Right lobe of liver (tissue), 6 donors: Measurements from ENCODE around the gene ECE1. TPM values are rescaled to one million over a fixed set of nuclear protein-coding genes. Genes with fewer than 3 reads are reported as not detected.

ENCODE experiments used
- ATAC-seq, 4 donors: fragments of 200-7000 bp; cut with Tn5 transposase; one replicate each; pipeline ENCODE4 v1.9.1; 2020; ENCODE audit warnings: mild to moderate bottlenecking in 4 of 4, moderate library complexity in 4 of 4
- DNase-seq, 3 donors: peaks; one replicate each; pipeline ENCODE4 v3.0.0-alpha.2; 2020
- H3K27ac ChIP-seq, 3 donors: fragments of 200-600 bp; one replicate each; pipeline ENCODE4 v1.8.0; 2022
- H3K27me3 ChIP-seq, 2 donors: fragments of 200-600 bp; one replicate each; pipeline ENCODE4 v1.8.0; 2022
- H3K36me3 ChIP-seq, 4 donors: fragments of 200-600 bp; sonication (generic) in 1 of 4; one replicate each; pipeline versions ENCODE4 v1.5.1 to v1.8.0; 2017 to 2022; ENCODE audit warnings: control low read depth in 1 of 4
- H3K4me1 ChIP-seq, 4 donors: fragments of 200-600 bp; sonication (generic) in 1 of 4; one replicate each; pipeline versions ENCODE4 v1.5.1 to v1.8.0; 2017 to 2022; ENCODE audit warnings: control low read depth in 1 of 4
- H3K4me3 ChIP-seq, 3 donors: fragments of 200-600 bp; one replicate each; pipeline ENCODE4 v1.8.0; 2022
- H3K9me3 ChIP-seq, 4 donors: fragments of 200-600 bp; sonication (generic) in 1 of 4; one replicate each; pipeline versions ENCODE4 v1.5.1 to v1.8.0; 2017 to 2022; ENCODE audit warnings: control low read depth in 1 of 4
- POLR2A ChIP-seq: fragments of 450-650 bp; IDR thresholded peaks from one replicate; pipeline ENCODE4 v1.6.1; 2017; ENCODE audit warnings: antibody characterized with exemption, mild to moderate bottlenecking
- WGBS: methylation state at CpG from one replicate; pipeline ENCODE4 v1.1.6; 2018; ENCODE audit warnings: low coverage, low lambda C conversion rate; ENCODE audit not compliant: insufficient coverage; ENCODE audit errors: missing lambda C conversion rate; 5-methylcytosine and 5-hydroxymethylcytosine counted together
- intact Hi-C, 2 donors: fragments of 100-400 bp; cut with DNase I; formaldehyde crosslinking; loops; one replicate each; pipeline versions ENCODE4 v1.11.2 to v1.14.1; 2022
- total RNA-seq, 6 experiments: library from RNA; depleted of rRNA in 2 of 6; stranded (reverse); fragments of >200 nt in 2 of 6; fragmentation: NEBNext Ultra II Directional in 3 of 6; extraction: Animal tissue kit (Norgen Biotek cat#: 25700) in 3 of 6; gene quantifications; one replicate each; pipeline versions ENCODE4 v1.1.0 to v1.2.4, GENCODE V29; 2016 to 2023
- TF ChIP-seq, protein P1 (sequence below), 4 donors: fragments of 200-600 bp in 3 of 4; fragments of 450-650 bp in 1 of 4; IDR thresholded peaks; one replicate each; pipeline versions ENCODE4 v1.5.1 to v1.8.0; 2016 to 2022; ENCODE audit warnings: antibody characterized with exemption in 4 of 4, mild to moderate bottlenecking in 2 of 4
- donor health status: DM: no; HTN: yes; CAD: no.
- donor health status: DM: no; HTN: no; CAD: no.
- donor health status: DM: no; HTN: no; CAD: no.
- donor health status: DM: no; HTN: yes; CAD: no.
- donor health status: DM: no; HTN: yes; CAD: no.

ECE1 gene
- total RNA-seq, 6 experiments from 2014 or later, result 39.7 to 61.3 (median 43.8) TPM

- 60% methylated on average over 4 of the region's 4 CpGs for WGBS
- DNase-seq, result no peak
- Histone ChIP-seq H3K4me3 (no peak overlapping the region), H3K27ac (no peak overlapping the region), H3K9me3 (no peaks in the 10 kb centered on the region), H3K4me1 (peaks cover 0 to 34% (median 17%) of the 10 kb centered on the region in 4 donors), H3K27me3 (no peaks in the 10 kb centered on the region), H3K36me3 (peaks cover 0 to 10% (median 0%) of the 10 kb centered on the region in 4 donors)
- TF ChIP-seq POLR2A, result no peak
- TF ChIP-seq, protein P1, sequence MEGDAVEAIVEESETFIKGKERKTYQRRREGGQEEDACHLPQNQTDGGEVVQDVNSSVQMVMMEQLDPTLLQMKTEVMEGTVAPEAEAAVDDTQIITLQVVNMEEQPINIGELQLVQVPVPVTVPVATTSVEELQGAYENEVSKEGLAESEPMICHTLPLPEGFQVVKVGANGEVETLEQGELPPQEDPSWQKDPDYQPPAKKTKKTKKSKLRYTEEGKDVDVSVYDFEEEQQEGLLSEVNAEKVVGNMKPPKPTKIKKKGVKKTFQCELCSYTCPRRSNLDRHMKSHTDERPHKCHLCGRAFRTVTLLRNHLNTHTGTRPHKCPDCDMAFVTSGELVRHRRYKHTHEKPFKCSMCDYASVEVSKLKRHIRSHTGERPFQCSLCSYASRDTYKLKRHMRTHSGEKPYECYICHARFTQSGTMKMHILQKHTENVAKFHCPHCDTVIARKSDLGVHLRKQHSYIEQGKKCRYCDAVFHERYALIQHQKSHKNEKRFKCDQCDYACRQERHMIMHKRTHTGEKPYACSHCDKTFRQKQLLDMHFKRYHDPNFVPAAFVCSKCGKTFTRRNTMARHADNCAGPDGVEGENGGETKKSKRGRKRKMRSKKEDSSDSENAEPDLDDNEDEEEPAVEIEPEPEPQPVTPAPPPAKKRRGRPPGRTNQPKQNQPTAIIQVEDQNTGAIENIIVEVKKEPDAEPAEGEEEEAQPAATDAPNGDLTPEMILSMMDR (IDR thresholded peaks at IDR 0.05), result no peak
- intact Hi-C loops, result loop anchor here in 1 of 2 donors (10.0 kb wide), 1 partner anchor 70 kb away; no protein-coding TSS in a partner anchor
- ATAC-seq, result no peak
Observed at GRCh38 chr1:21264898-21265297, 25.4 kb downstream of the ECE1 start.

- no peaks in the 10 kb centered on the region for H3K9me3 ChIP-seq
- H3K36me3 ChIP-seq, result peaks cover 0 to 20% (median 0%) of the 10 kb centered on the region in 4 donors
- intact Hi-C loops, result loop anchor here in 1 of 2 donors (10.0 kb wide), 1 partner anchor 71 kb away; no protein-coding TSS in a partner anchor
- no peak overlapping the region for H3K4me3 ChIP-seq
- no peak for TF ChIP-seq POLR2A
- TF ChIP-seq, protein P1 (IDR thresholded peaks at IDR 0.05), result no peak
- WGBS, result 94% methylated on average over 3 of the region's 11 CpGs
- ATAC-seq, result no peak
- no peak for DNase-seq
- no peaks in the 10 kb centered on the region for H3K27me3 ChIP-seq
- peak overlapping the region in 2 of 3 donors; percentile 70 to 74 for H3K27ac ChIP-seq
- H3K4me1 ChIP-seq, result peaks cover 0 to 22% (median 11%) of the 10 kb centered on the region in 4 donors
Observed at GRCh38 chr1:21263653-21264225, 26.5 kb downstream of the ECE1 start.

GRCh38 chr1:21263052-21263429 lies 27.2 kb downstream of the ECE1 start:
- H3K4me1 ChIP-seq, result peaks cover 0 to 17% (median 8%) of the 10 kb centered on the region in 4 donors
- H3K27me3 ChIP-seq, result no peaks in the 10 kb centered on the region
- peaks cover 0 to 24% (median 0%) of the 10 kb centered on the region in 4 donors for H3K36me3 ChIP-seq
- no peak for ATAC-seq
- H3K4me3 ChIP-seq, result no peak overlapping the region
- DNase-seq, result no peak
- intact Hi-C loops, result loop anchor here in 1 of 2 donors (10.0 kb wide), 1 partner anchor 72 kb away; no protein-coding TSS in a partner anchor
- H3K27ac ChIP-seq, result peak overlapping the region; percentile 69 to 74 (median 70)
- 70% methylated on average over 9 of the region's 10 CpGs for WGBS
- TF ChIP-seq, protein P1 (IDR thresholded peaks at IDR 0.05), result no peak
- no peak for TF ChIP-seq POLR2A
- H3K9me3 ChIP-seq, result no peaks in the 10 kb centered on the region

GRCh38 chr1:21262293-21263051 lies 27.8 kb downstream of the ECE1 start:
- WGBS, result 26% methylated on average over 17 of the region's 23 CpGs
- intact Hi-C loops, result loop anchor here in 1 of 2 donors (10.0 kb wide), 1 partner anchor 72 kb away; no protein-coding TSS in a partner anchor
- peaks cover 0 to 19% (median 8%) of the 10 kb centered on the region in 4 donors for H3K4me1 ChIP-seq

More at GRCh38 chr1:21262293-21263051, 27.8 kb downstream of the ECE1 start:
- Histone ChIP-seq H3K36me3 (peaks cover 0 to 26% (median 0%) of the 10 kb centered on the region in 4 donors), H3K4me3 (peak overlapping the region in 1 of 3 donors; percentile 2), H3K27me3 (no peaks in the 10 kb centered on the region), H3K9me3 (no peaks in the 10 kb centered on the region), H3K27ac (peak overlapping the region; percentile 69 to 74 (median 70))
- TF ChIP-seq POLR2A, result no peak
- TF ChIP-seq, protein P1 (IDR thresholded peaks at IDR 0.05), result no peak
- ATAC-seq (peak; percentile 56 to 79 (median 73)), DNase-seq (peak; percentile 67 to 83 (median 74))
